ENCODE measurements around the gene TTC19. TPM values are rescaled to one million over a fixed set of nuclear protein-coding genes. Genes with fewer than 3 reads are reported as not detected.

Gene TTC19
- total and polyA plus RNA-seq, 2 experiments from 2014 or later, result 26.3 to 45.3 TPM

DNA sequence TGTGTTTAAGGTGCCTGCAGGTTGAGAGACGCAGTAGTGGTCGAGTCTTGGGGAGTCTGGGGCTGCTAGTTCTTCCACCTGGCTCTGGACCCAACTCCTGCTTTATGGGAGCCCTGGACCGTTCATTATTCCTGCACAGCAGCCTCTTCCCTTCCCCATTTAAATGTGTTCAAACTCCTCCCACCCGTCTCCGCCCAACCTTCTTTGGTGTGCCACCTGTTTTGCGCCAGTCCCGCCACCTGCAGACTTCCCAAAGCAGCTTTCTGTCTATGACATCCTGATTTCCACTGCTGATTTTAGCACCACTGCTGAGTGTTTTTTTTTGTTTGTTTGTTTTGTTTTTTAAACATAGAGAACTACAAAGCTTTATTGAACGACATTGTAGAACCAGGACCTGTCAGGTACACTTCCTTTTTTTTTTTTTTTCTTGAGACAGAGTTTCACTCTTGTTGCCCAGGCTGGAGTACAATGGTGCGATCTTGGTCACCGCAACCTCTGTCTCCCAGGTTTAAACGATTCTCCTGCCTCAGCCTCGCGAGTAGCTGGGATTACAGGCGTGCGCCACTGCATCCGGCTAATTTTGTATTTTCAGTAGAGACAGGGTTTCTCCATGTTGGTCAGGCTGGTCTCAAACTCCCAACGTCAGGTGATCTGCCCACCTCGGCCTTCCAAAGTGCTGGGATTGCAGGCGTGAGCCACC lies 41.9 kb upstream of the TTC19 start:
- Histone ChIP-seq H4K20me1 (ENCODE audit: insufficient read depth) (no peaks in the 10 kb centered on the region), H3K79me2 (ENCODE audit: insufficient read depth) (peaks cover 23% of the 10 kb centered on the region), H3K4me3 (no peak overlapping the region), H3K4me2 (ENCODE audit: unreplicated experiment) (no peak overlapping the region), H3K27ac (no peak overlapping the region), H3F3A (ENCODE audit: insufficient read depth) (peaks cover 35% of the 10 kb centered on the region), H3K9me2 (ENCODE audit: insufficient read depth) (no peaks in the 10 kb centered on the region), H2AFZ (no peak overlapping the region), H3K9me3 (ENCODE audit: low read depth) (no peaks in the 10 kb centered on the region), H3K9ac (no peak overlapping the region), H3K36me3 (ENCODE audit: low read depth) (no peaks in the 10 kb centered on the region), H3K4me1 (ENCODE audit: insufficient read depth) (peaks cover 27% of the 10 kb centered on the region), H3K27me3 (replicated peaks; ENCODE audit: insufficient read depth) (no peaks in the 10 kb centered on the region)
- in situ Hi-C loops (cut with MboI), result no loop called here
- DNase-seq, result no peak
- 95 to 99% methylated on average over 18 of the region's 19 CpGs for WGBS, 2 experiments (ENCODE audit: low coverage in 1 of 2, low lambda C conversion rate in 2 of 2, missing lambda C conversion rate in 2 of 2)
- TF ChIP-seq EZH2 (IDR thresholded peaks at IDR 0.05; ENCODE audit: insufficient read depth, poor library complexity, severe bottlenecking), result no peak
- TF ChIP-seq EZH2phosphoT487 (IDR thresholded peaks at IDR 0.05; ENCODE audit: insufficient read depth, low read depth), result no peak

DNA sequence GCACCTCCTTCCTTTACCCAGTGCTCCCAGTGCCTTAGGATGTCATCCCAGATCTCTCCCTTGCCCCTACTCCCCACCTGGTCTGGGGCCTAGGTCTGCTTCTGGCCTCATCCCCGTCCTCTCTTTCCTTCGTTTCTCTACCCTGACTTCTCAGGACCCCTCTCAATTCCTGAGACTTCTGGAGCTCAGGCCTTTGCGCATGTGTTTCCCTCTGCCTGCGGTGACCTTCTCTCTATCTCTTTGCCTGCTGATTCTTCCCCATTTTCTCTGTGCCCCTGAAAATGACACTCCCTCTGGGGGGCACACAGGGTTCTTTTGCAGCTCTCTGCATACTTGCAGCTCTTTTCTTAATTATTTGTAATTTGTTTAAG lies 41.2 kb upstream of the TTC19 start:
- 92 to 93% methylated on average over 4 of the region's 4 CpGs for WGBS, 2 experiments (ENCODE audit: low coverage in 1 of 2, low lambda C conversion rate in 2 of 2, missing lambda C conversion rate in 2 of 2)
- H2AFZ ChIP-seq, result no peak overlapping the region

DNA sequence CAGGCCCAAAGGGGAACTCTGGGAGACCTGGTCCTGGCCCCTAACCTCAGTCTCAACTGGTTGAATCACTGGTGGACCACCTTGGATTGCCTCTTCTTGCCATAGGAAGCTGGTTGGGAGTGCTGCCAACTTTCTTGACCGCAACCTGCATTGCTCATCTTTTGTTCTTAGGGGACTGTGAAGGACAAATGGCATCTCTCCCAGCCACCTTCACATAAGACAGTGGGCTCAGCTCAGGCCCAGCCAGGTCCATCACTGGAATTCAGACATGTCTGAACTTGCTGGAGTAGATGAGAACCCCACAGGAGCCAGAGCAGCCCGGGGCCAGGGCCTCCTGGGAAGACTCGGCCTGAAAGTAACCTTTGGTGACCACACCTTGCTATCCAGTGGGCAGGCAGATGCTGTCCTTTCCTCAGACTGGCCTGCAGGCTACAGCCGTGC lies 35.9 kb upstream of the TTC19 start:
- DNase-seq, result peak; percentile 29
- Histone ChIP-seq H3K4me2 (ENCODE audit: unreplicated experiment) (no peak overlapping the region), H3K36me3 (ENCODE audit: low read depth) (no peaks in the 10 kb centered on the region), H3K4me3 (no peak overlapping the region), H4K20me1 (ENCODE audit: insufficient read depth) (no peaks in the 10 kb centered on the region), H3K9ac (no peak overlapping the region), H2AFZ (no peak overlapping the region), H3F3A (ENCODE audit: insufficient read depth) (peaks cover 14% of the 10 kb centered on the region), H3K9me3 (ENCODE audit: low read depth) (no peaks in the 10 kb centered on the region), H3K27me3 (replicated peaks; ENCODE audit: insufficient read depth) (no peaks in the 10 kb centered on the region), H3K27ac (no peak overlapping the region), H3K79me2 (ENCODE audit: insufficient read depth) (0 out of 2 replicates have a peak, but pooled peaks cover 20% of the 10 kb centered on the region), H3K9me2 (ENCODE audit: insufficient read depth) (no peaks in the 10 kb centered on the region), H3K4me1 (ENCODE audit: insufficient read depth) (peaks cover 18% of the 10 kb centered on the region)
- 86 to 93% methylated on average over 4 of the region's 4 CpGs for WGBS, 2 experiments (ENCODE audit: low coverage in 1 of 2, low lambda C conversion rate in 2 of 2, missing lambda C conversion rate in 2 of 2)
- no peak for TF ChIP-seq EZH2 (IDR thresholded peaks at IDR 0.05; ENCODE audit: insufficient read depth, poor library complexity, severe bottlenecking)
- TF ChIP-seq EZH2phosphoT487 (IDR thresholded peaks at IDR 0.05; ENCODE audit: insufficient read depth, low read depth), result no peak
- in situ Hi-C loops (cut with MboI), result no loop called here

More for the DNA sequence above, 41.2 kb upstream of the TTC19 start:
- in situ Hi-C loops (cut with MboI), result no loop called here
- H3K9me3 ChIP-seq (ENCODE audit: low read depth), result no peaks in the 10 kb centered on the region
- peak overlapping the region; percentile 67 for H3K9ac ChIP-seq
- H3K27ac ChIP-seq, result peak overlapping the region; percentile 80
- H4K20me1 ChIP-seq (ENCODE audit: insufficient read depth), result no peaks in the 10 kb centered on the region
- peaks cover 26% of the 10 kb centered on the region for H3K79me2 ChIP-seq (ENCODE audit: insufficient read depth)
- H3F3A ChIP-seq (ENCODE audit: insufficient read depth), result peaks cover 35% of the 10 kb centered on the region
- peak overlapping the region; percentile 73 for H3K4me2 ChIP-seq (ENCODE audit: unreplicated experiment)
- H3K36me3 ChIP-seq (ENCODE audit: low read depth), result no peaks in the 10 kb centered on the region
- TF ChIP-seq EZH2phosphoT487 (IDR thresholded peaks at IDR 0.05; ENCODE audit: insufficient read depth, low read depth) (no peak), EZH2 (IDR thresholded peaks at IDR 0.05; ENCODE audit: insufficient read depth, poor library complexity, severe bottlenecking) (no peak)
- no peaks in the 10 kb centered on the region for H3K9me2 ChIP-seq (ENCODE audit: insufficient read depth)
- H3K27me3 ChIP-seq (replicated peaks; ENCODE audit: insufficient read depth), result no peaks in the 10 kb centered on the region
- peaks cover 27% of the 10 kb centered on the region for H3K4me1 ChIP-seq (ENCODE audit: insufficient read depth)
- peak overlapping the region; percentile 37 for H3K4me3 ChIP-seq
- DNase-seq, result no peak

DNA sequence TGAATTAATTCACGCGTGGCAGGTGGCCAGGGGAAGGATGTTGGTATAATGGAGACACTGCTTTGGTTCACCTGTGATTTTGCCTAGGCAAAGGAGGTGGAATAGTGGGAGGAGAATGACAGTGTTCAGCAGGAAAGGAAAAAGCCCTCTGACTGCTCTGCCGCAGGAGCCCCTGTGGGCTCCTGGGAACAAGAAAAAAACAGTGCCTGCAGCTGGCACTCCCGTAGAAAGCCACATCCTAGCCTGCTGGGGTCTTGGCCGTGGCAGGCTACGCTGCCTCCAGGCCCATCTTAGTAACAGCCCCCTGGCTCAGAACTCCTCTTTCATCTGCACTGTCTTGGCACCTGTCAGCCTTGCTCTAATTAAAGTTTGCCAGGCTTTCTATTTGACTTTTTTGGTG lies 34.1 kb upstream of the TTC19 start:
- H3K4me3 ChIP-seq, result no peak overlapping the region
- in situ Hi-C loops (cut with MboI), result no loop called here
- H3K9me3 ChIP-seq (ENCODE audit: low read depth), result no peaks in the 10 kb centered on the region
- H3K4me1 ChIP-seq (ENCODE audit: insufficient read depth), result peaks cover 7% of the 10 kb centered on the region; the same call in 1 of the 2 replicates
- no peak for DNase-seq
- H3K9ac ChIP-seq, result no peak overlapping the region
- H3K27me3 ChIP-seq (replicated peaks; ENCODE audit: insufficient read depth), result no peaks in the 10 kb centered on the region
- no peak overlapping the region for H2AFZ ChIP-seq
- 0 out of 2 replicates have a peak, but pooled peaks cover 20% of the 10 kb centered on the region for H3K79me2 ChIP-seq (ENCODE audit: insufficient read depth)
- no peak for TF ChIP-seq EZH2phosphoT487 (IDR thresholded peaks at IDR 0.05; ENCODE audit: insufficient read depth, low read depth)
- no peak for TF ChIP-seq EZH2 (IDR thresholded peaks at IDR 0.05; ENCODE audit: insufficient read depth, poor library complexity, severe bottlenecking)
- no peaks in the 10 kb centered on the region for H3K9me2 ChIP-seq (ENCODE audit: insufficient read depth)
- H3F3A ChIP-seq (ENCODE audit: insufficient read depth), result no peaks in the 10 kb centered on the region
- no peaks in the 10 kb centered on the region for H3K36me3 ChIP-seq (ENCODE audit: low read depth)
- H4K20me1 ChIP-seq (ENCODE audit: insufficient read depth), result no peaks in the 10 kb centered on the region
- no peak overlapping the region for H3K27ac ChIP-seq
- 87 to 91% methylated on average over 6 of the region's 6 CpGs for WGBS, 2 experiments (ENCODE audit: low coverage in 1 of 2, low lambda C conversion rate in 2 of 2, missing lambda C conversion rate in 2 of 2)
- H3K4me2 ChIP-seq (ENCODE audit: unreplicated experiment), result no peak overlapping the region

All from GM23248 (cell line).